NCI-H2196 (cell line): ENCODE measurements around the gene YIPF1.
A peak's percentile ranks its signal among the peaks of the same experiment; 100 is the strongest.
"Not testable (repeated sequence)": the region's sequence is repeated elsewhere in the genome, so short reads cannot be mapped to it uniquely, and the experiment has no call there.

Source experiments
- DNase-seq: peaks from one replicate; lab custom pipeline; 2025; ENCODE audit not compliant: unreplicated experiment; lab: John Stamatoyannopoulos, UW

YIPF1 gene

GRCh38 chr1:53842347-53842746 is 47.2 kb downstream of the YIPF1 start:
- no peak for DNase-seq

GRCh38 chr1:53838654-53838974 is 51.0 kb downstream of the YIPF1 start:
- no peak for DNase-seq

GRCh38 chr1:53837924-53838653 is 51.5 kb downstream of the YIPF1 start, which contains the start of gene NDC1:
TSS of gene NDC1 (minus strand) at chr1:53838296. CDS start at chr1:53838261, 35 bp downstream.
- DNase-seq = peak; percentile 93

GRCh38 chr1:53837646-53837923 is 52.0 kb downstream of the YIPF1 start:
- no peak for DNase-seq

- DNase-seq = no peak
Measured at GRCh38 chr1:53835491-53835890, 54.1 kb downstream of the YIPF1 start.

DNA sequence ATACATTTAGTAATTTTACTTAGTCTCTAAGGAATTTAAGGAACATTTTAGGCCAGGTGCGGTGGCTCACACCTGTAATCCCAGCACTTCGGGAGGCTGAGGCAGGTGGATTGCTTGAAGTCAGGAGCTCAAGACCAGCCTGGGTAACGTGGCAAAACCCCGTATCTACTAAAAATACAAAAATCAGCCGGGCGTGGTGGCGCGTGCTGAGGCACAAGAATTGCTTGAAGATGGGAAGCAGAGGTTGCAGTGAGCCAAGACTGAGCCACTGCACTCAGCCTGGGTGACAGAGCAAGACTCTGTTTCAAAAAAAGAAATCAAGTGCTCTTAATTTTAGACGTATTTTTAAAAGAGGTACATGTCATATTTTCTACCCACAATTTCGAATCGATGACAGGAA is 54.8 kb downstream of the YIPF1 start:
- no peak for DNase-seq

- DNase-seq = no peak
Measured at GRCh38 chr1:53833393-53833792, 56.2 kb downstream of the YIPF1 start.

- DNase-seq = no peak
Measured at GRCh38 chr1:53826367-53826766, 63.2 kb downstream of the YIPF1 start.

DNA sequence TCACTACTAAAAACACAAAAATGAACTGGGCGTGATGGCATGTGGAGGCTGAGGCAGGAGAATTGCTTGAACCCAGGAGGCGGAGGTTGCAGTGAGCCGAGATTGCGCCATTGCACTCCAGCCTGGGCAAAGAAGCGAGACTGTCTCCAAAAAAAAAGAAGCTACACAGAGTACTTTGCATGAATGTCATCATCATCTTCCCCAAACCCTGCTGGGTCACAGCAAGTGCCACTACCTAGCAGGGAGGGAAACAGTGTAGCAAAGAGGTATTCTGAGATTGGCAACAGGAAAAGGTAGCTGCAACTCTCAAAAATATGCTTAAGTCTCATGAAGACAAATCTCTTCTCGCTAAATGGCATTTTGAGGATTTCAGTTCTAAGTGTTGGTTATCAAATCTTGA is 64.3 kb downstream of the YIPF1 start:
- no peak for DNase-seq

DNA sequence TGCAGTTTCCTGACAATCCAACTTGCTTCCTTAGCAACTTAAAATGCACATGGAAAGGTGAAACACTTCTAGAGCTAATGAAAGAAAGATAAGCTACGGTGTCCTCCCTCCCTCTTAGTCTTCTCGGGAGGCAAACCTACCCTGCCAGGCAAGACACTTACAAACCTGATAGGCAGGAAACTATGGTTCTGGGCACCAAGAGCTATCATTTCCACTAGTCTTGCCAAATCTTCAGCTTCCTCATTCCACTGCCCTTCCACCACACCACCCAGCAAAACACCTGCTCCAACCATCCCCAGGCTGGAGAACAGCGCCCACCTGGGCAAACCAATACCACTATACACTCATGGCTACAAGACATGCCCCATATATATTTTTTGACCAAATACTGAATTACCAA is 66.7 kb downstream of the YIPF1 start:
- DNase-seq = no peak

- no peak for DNase-seq
Measured at GRCh38 chr1:53821380-53821779, 68.2 kb downstream of the YIPF1 start.

GRCh38 chr1:53819387-53819786 is 70.2 kb downstream of the YIPF1 start:
- DNase-seq = no peak

GRCh38 chr1:53816584-53816983 is 73.0 kb downstream of the YIPF1 start:
- DNase-seq = not testable (repeated sequence)

DNA sequence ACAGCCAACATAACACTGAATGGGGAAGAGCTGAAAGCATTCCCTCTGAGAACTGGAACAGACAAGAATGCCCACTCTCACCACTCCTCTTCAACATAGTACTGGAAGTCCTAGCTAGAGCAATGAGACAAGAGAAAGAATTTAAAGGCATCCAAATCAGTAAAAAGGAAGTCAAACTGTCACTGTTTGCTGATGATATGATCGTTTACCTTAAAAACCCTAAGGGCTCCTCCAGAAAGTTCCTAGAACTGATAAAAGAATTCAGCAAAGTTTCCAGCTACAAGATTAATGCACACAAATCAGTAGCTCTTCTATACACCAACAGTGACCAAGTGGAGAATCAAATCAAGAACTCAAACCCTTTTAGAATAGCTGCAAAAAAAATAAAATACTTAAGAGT is 74.1 kb downstream of the YIPF1 start:
- DNase-seq = not testable (repeated sequence)

- no peak for DNase-seq
Measured at GRCh38 chr1:53811414-53811851, 78.2 kb downstream of the YIPF1 start.

GRCh38 chr1:53810497-53810896 is 79.1 kb downstream of the YIPF1 start:
- no peak for DNase-seq

DNA sequence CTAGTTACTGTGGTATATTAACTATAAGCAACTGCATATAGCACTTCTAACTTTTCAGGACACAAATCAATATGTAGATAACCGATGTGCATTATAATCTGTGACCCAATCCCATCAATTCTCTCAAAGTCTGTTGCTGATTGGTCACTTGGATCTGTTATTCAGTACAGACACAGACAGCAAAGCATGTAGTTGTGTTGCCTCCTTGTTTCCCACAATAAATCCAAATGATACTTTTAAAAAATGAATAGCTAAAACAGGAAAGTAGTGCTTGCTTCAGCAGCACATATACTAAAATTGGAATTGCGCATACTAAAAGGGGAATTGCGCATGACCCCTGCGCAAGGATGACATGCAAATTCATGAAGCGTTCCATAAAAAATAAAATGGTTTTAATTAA is 79.6 kb downstream of the YIPF1 start:
- DNase-seq = no peak

DNA sequence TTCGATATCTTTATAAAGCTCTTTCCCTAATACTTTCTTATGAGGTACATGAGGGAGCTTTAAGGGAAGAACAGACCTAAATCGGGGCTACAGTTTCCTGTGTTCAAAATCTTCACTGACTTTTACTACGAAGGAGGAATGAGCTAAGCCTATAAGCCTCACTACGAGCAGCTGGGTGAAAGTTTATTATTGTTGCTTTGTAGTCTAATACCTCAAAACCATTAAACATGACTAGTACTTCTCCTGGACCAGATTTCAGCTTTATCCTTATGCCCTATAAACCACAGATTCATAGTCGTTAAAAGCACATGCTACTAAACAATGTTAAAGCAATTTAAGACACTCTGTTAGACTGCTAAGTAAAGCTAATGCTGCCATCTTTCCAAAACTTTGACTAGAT is 81.7 kb downstream of the YIPF1 start:
- DNase-seq = no peak

DNA sequence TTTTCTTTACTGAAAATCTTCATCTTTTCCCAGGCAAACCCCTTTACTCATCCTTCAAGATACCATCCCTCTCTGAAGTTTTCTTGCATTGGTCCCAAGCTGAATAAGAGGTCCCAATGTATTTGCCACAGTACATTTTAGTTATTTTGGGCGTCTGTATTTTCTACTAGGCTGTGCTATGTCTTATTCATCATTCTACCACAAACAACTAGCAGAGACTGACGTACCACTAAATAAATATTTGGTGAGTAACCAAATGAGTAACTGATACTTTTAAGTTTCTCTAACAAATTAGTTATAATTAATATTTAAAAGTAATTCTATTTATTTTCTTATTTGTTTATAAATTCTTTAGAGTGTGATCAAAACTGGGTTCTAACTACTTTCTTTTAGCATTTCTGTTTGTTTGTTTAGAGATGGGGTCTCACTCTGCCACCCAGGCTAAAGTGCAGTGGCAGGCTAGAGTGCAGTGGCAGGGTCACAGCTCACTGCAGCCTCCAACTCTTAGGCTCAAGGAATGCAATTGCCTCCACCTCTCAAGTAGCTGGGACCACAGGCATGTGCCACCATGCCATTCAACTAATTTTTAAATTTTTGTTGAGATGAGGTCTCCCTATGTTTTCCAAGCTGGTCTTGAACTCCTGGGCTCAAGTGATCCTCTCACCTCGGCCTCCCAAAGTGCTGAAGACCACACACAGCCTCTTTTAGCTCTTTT is 84.6 kb downstream of the YIPF1 start:
- no peak for DNase-seq

DNA sequence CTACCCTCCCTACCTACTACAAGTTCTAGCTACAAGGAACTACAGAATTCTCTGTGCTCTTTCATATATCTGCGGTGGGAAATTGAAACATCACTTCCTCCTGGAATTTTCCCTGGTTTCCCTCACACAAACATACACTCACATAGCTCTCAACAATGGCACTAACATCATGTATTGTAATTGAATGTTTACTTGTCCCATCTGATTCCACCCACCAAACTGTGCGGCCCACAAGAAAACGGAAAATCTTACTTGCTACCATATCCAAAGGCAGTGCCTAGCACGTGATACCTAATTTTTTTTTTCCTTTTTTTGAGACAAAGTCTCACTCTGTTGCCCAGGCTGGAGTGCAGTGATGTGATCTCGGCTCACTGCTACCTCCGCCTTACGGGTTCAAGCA is 85.4 kb downstream of the YIPF1 start:
- DNase-seq = no peak
